CD14-positive monocyte (primary cell): ENCODE measurements around the gene FAIM2. TPM values are rescaled to one million over a fixed set of nuclear protein-coding genes. Genes with fewer than 3 reads are reported as not detected.

Experiments
- DNase-seq, 3 donors: peaks; one replicate each; pipeline ENCODE4 v3.0.0-alpha.2; 2011 to 2022
- H2AFZ ChIP-seq: 2 replicates; pipeline ENCODE4 v1.6.0; 2012; ENCODE audit warnings: mild to moderate bottlenecking, low read depth, low read length, inconsistent platforms; ENCODE audit not compliant: insufficient read depth, poor library complexity, severe bottlenecking
- H3K27ac ChIP-seq, 2 donors: 1 replicate in 1 of 2; 2 replicates in 1 of 2; pipeline ENCODE4 v1.5.1; 2012 to 2013; ENCODE audit warnings: low read length in 2 of 2, control low read depth in 1 of 2, inconsistent platforms in 1 of 2, low read depth in 1 of 2, mild to moderate bottlenecking in 1 of 2
- H3K27me3 ChIP-seq, 2 donors: one replicate each; pipeline versions ENCODE4 v1.6.0 to v1.6.1; 2011 to 2013; ENCODE audit warnings: low read length in 2 of 2; ENCODE audit not compliant: control insufficient read depth in 2 of 2, insufficient read depth in 2 of 2
- H3K36me3 ChIP-seq, 2 donors: replicated peaks in 1 of 2; 1 replicate in 1 of 2; 2 replicates in 1 of 2; pipeline versions ENCODE4 v1.5.1 to v1.6.1; 2012 to 2013; ENCODE audit warnings: low read length in 2 of 2, control low read depth in 1 of 2, inconsistent platforms in 1 of 2, mild to moderate bottlenecking in 1 of 2; ENCODE audit not compliant: insufficient read depth in 2 of 2, control insufficient read depth in 1 of 2
- H3K4me1 ChIP-seq, 2 donors: 1 replicate in 1 of 2; 2 replicates in 1 of 2; pipeline versions ENCODE4 v1.5.1 to v1.6.1; 2012 to 2013; ENCODE audit warnings: low read length in 2 of 2, control low read depth in 1 of 2, inconsistent platforms in 1 of 2, mild to moderate bottlenecking in 1 of 2, moderate library complexity in 1 of 2; ENCODE audit not compliant: insufficient read depth in 2 of 2, control insufficient read depth in 1 of 2
- H3K4me2 ChIP-seq: replicated peaks from 2 replicates; pipeline ENCODE3; 2012; ENCODE audit warnings: low read length, moderate library complexity, mild to moderate bottlenecking; ENCODE audit not compliant: poor library complexity, severe bottlenecking; ENCODE audit errors: extremely low read depth
- H3K4me3 ChIP-seq, 3 experiments: fragments of 200-600 bp in 1 of 3; sonication (generic) in 1 of 3; replicated peaks in 1 of 3; 1 replicate in 2 of 3; 2 replicates in 1 of 3; pipeline ENCODE4 v1.5.1; 2011 to 2013; ENCODE audit warnings: low read length in 3 of 3, mild to moderate bottlenecking in 3 of 3, control low read depth in 2 of 3, low read depth in 2 of 3, inconsistent platforms in 1 of 3, moderate library complexity in 1 of 3
- H3K79me2 ChIP-seq: 2 replicates; pipeline ENCODE4 v1.6.0; 2012; ENCODE audit warnings: mild to moderate bottlenecking, control low read depth, inconsistent platforms, low read length, moderate library complexity; ENCODE audit not compliant: insufficient read depth
- H3K9ac ChIP-seq: 2 replicates; pipeline ENCODE4 v1.6.0; 2017; ENCODE audit warnings: low read length, mild to moderate bottlenecking; ENCODE audit not compliant: insufficient read depth, poor library complexity, severe bottlenecking
- H3K9me3 ChIP-seq, 2 donors: replicated peaks in 1 of 2; 1 replicate in 1 of 2; 2 replicates in 1 of 2; pipeline versions ENCODE4 v1.5.1 to v1.6.1; 2012 to 2013; ENCODE audit warnings: low read length in 2 of 2, control low read depth in 1 of 2; ENCODE audit not compliant: control insufficient read depth in 1 of 2, insufficient read depth in 1 of 2
- H4K20me1 ChIP-seq: 2 replicates; pipeline ENCODE4 v1.6.0; 2012; ENCODE audit warnings: mild to moderate bottlenecking, low read length, control low read depth, moderate library complexity; ENCODE audit not compliant: insufficient read depth
- H3K27ac Mint-ChIP-seq, 7 donors: one replicate each; pipeline ENCODE4 v1.8.0; 2020; ENCODE audit warnings: mild to moderate bottlenecking in 7 of 7, mixed read lengths in 7 of 7, moderate library complexity in 6 of 7, inconsistent platforms in 2 of 7
- H3K27me3 Mint-ChIP-seq, 3 donors: one replicate each; pipeline ENCODE4 v1.8.0; 2021 to 2022; ENCODE audit warnings: low read depth in 3 of 3, mild to moderate bottlenecking in 3 of 3, mixed read lengths in 3 of 3, moderate library complexity in 3 of 3, inconsistent platforms in 1 of 3
- H3K36me3 Mint-ChIP-seq, 2 donors: one replicate each; pipeline ENCODE4 v1.8.0; 2020; ENCODE audit warnings: mixed read lengths in 2 of 2, inconsistent platforms in 1 of 2, mild to moderate bottlenecking in 1 of 2
- H3K4me1 Mint-ChIP-seq: one replicate; pipeline ENCODE4 v1.8.0; 2020; ENCODE audit warnings: mild to moderate bottlenecking, mixed read lengths
- H3K4me3 Mint-ChIP-seq, 2 donors: one replicate each; pipeline ENCODE4 v1.8.0; 2020; ENCODE audit warnings: mild to moderate bottlenecking in 2 of 2, mixed read lengths in 2 of 2, moderate library complexity in 1 of 2
- H3K9me3 Mint-ChIP-seq, 7 donors: one replicate each; pipeline ENCODE4 v1.8.0; 2020 to 2022; ENCODE audit warnings: mixed read lengths in 7 of 7, mild to moderate bottlenecking in 6 of 7, moderate library complexity in 6 of 7, inconsistent platforms in 2 of 7
- CTCF ChIP-seq: fragments of 200-600 bp; IDR thresholded peaks from one replicate; pipeline ENCODE4 v1.8.0; 2022; ENCODE audit warnings: antibody characterized with exemption, mild to moderate bottlenecking
- WGBS: methylation state at CpG from one replicate; pipeline ENCODE4 v1.1.5; 2013; ENCODE audit warnings: missing lambda C conversion rate; ENCODE audit not compliant: insufficient coverage; 5-methylcytosine and 5-hydroxymethylcytosine counted together
- intact Hi-C, 2 donors: fragments of 100-400 bp; cut with micrococcal nuclease; formaldehyde crosslinking; loops; one replicate each; pipeline versions ENCODE4 v1.15.0 to v1.15.1; 2023
- polyA plus RNA-seq, 3 donors: library from polyadenylated mRNA; depleted of rRNA in 1 of 3; unstranded in 2 of 3; stranded (reverse) in 1 of 3; fragments of 300-500 nt in 2 of 3; fragments of >200 nt in 1 of 3; fragmentation: Illumina TruSeq in 2 of 3; gene quantifications; 1 replicate in 2 of 3; 2 replicates in 1 of 3; pipeline ENCODE4 v1.2.3, GENCODE V29; 2012 to 2021

FAIM2 gene
- polyA plus RNA-seq, 3 donors: not detected

- Histone ChIP-seq H3K27me3 (peaks cover 17 to 18% of the 10 kb centered on the region in 2 donors), H3K79me2 (no peaks in the 10 kb centered on the region), H3K4me3 (no peak overlapping the region), H3K9ac (no peak overlapping the region), H3K4me1 (peaks cover 9 to 15% of the 10 kb centered on the region in 2 donors), H3K27ac (no peak overlapping the region), H2AFZ (no peak overlapping the region), H4K20me1 (no peaks in the 10 kb centered on the region), H3K4me2 (no peak overlapping the region), H3K36me3 (no peaks in the 10 kb centered on the region), H3K9me3 (no peaks in the 10 kb centered on the region)
- Mint-ChIP-seq H3K4me3 (peak overlapping the region in 1 of 2 donors; percentile 28), H3K27me3 (peaks cover 14 to 20% (median 16%) of the 10 kb centered on the region in 3 donors), H3K36me3 (no peaks in the 10 kb centered on the region), H3K9me3 (peaks cover 0 to 2% (median 0%) of the 10 kb centered on the region in 7 donors), H3K4me1 (peaks cover 17% of the 10 kb centered on the region), H3K27ac (no peak overlapping the region)
- DNase-seq: no peak
- intact Hi-C loops: no loop called here
- WGBS: no CpG with 5 or more reads among the region's 2 CpGs
- no peak for TF ChIP-seq CTCF
Measured at GRCh38 chr12:49847161-49847560, 56.5 kb downstream of the FAIM2 start.

GRCh38 chr12:49846032-49846431, 57.7 kb downstream of the FAIM2 start:
- H3K27ac ChIP-seq: no peak overlapping the region
- TF ChIP-seq CTCF: no peak
- DNase-seq: no peak
- H3K4me1 ChIP-seq: peaks cover 17 to 25% of the 10 kb centered on the region in 2 donors
- no peak overlapping the region for H3K4me3 ChIP-seq
- no peak overlapping the region for H3K4me2 ChIP-seq
- intact Hi-C loops: no loop called here
- no CpG with 5 or more reads among the region's 2 CpGs for WGBS
- peaks cover 26% of the 10 kb centered on the region for H3K4me1 Mint-ChIP-seq
- H3K9me3 Mint-ChIP-seq: peaks cover 0 to 2% (median 0%) of the 10 kb centered on the region in 7 donors
- H3K9me3 ChIP-seq: no peaks in the 10 kb centered on the region
- H3K4me3 Mint-ChIP-seq: no peak overlapping the region
- H4K20me1 ChIP-seq: peaks cover 4% of the 10 kb centered on the region
- peaks cover 12 to 18% of the 10 kb centered on the region in 2 donors for H3K27me3 ChIP-seq
- peaks cover under 1% of the 10 kb centered on the region for H3K79me2 ChIP-seq
- H2AFZ ChIP-seq: no peak overlapping the region
- H3K27me3 Mint-ChIP-seq: peaks cover 14 to 18% (median 16%) of the 10 kb centered on the region in 3 donors
- no peaks in the 10 kb centered on the region for H3K36me3 ChIP-seq
- no peaks in the 10 kb centered on the region for H3K36me3 Mint-ChIP-seq
- no peak overlapping the region for H3K27ac Mint-ChIP-seq
- H3K9ac ChIP-seq: no peak overlapping the region
